ENCODE measurements around the gene GTF2H4.
"Not testable (repeated sequence)": the region's sequence is repeated elsewhere in the genome, so short reads cannot be mapped to it uniquely, and the experiment has no call there.

The GTF2H4 gene

DNA sequence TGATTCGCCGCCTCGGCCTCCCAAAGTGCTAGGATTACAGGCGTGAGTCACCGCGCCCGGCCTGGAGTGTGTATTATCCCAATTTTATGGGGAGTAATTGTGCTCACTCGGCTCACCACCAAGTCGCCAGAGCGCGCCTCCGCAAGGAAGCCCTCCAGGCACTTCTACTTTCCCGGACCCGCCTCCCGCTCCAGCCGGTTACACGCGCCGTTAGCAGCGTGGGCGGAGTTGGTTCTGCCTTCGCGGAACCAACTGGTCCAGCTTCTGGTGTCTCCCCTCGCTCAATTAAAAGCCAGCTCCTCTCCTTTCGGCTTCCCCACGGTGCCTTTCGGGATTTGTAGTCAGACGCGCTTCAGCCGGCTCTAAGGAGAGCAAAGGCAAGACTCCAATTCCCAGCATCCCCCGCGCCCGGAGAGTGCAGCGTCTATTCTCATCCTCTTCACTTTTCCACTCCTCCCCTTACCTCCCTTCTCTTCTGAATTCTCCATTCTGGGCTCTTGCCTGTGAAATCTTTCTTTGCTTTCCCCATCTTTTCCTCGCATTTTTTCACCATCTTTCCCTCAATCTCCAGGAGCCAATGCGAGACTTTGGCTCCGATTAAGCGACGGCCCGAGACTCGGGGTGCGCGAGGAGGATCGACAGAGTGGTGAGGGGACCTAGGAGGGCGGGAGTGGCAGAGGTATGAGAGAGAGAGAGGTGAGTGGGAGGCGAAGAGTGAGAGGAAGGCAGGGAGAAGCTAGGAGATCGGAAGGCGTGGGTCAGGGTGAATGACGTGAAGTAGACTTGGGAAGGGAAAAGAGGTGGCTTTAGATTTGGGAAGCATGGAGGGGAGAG is at the start of gene GTF2H4:
Gene GTF2H4 (plus strand): TSS at position 450 of the 834 bp plus-strand sequence.
- DNase-seq: peak; percentile 94

DNA sequence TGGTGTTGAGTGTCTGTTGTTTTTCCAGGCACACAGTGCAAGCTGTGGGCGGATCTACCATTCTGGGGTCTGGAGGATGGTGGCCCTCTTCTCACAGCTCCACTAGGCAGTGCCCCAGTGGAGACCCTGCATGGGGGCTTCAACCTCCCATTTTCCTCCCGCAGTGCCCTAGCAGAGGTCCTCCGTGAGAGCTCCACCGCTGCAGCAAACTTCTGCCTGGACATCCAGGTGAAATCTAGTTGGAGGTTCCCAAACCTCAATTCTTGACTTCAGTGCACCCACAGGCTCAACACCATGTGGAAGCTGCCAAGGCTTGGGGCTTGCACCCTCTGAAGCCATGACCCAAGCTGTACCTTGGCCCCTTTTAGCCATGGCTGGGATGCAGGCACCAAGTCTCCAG is 48.3 kb upstream of the GTF2H4 start:
- DNase-seq: not testable (repeated sequence)

DNA sequence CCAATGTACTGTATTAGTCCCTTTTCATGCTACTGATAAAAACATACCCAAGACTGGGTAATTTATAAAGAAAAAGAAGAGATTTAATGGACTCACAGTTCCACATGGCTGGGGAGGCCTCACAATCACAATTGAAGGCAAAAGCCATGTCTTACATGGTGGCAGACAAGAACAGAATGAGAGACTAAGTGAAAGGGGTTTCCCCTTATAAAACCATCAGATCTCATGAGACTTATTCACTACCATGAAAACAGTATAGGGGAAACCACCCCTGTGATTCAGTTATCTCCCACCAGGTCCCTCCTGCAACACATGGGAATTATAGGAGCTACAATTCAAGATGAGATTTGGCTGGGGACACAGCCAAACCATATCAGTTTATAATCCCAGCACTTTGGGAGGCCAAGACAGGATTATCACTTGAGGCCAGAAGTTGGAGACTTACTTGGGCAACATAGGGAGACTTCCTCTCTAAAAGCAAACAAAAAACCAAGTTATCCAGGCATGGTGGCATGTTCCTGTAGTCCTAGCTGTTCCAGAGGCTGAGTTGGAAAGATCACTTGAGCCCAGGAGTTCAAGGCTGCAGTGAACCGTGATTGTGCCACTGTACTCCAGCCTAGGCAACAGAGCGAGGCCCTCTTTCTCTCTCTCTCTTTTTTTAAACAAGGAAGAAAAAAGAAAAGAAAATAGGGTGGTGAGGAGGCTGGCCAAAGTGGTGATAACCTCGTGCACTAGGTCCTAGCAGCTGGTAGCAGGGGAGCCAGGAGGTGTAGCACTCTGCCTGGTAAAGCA is 46.6 kb upstream of the GTF2H4 start:
- DNase-seq: no peak

DNA sequence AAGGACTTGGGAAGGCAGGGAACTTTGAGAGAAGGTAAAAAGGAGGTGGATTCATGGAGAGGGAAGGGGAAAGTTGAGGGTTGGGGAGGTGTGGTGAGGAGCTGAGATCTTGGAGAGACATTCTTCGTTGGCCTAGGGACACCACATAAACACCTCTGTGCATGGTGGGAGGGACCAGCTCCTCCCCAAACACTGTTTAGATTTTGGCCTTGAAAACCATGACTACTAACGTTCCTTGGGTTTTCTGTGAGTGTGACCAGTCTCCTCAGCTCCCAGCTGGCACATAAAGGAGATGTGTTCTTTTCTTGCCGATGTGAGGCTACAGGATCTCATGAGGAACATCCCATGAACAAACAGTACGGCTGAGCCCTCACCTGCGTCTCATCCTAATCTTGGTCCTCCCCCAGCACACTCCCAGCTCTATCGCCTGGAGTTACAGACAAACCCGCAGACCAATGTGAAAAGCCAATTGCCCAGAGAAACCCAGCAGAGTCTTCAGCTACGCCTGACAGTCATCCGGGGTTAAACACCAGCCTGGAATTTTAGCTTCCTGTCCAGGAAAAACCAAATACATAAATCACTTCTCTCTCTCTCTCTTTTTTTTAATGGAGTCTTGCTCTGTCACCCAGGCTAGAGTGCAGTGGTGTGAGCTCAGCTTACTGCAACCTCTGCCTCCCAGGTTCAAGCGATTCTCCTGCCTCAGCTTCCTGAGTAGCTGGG is 45.7 kb upstream of the GTF2H4 start:
- no peak for DNase-seq

DNA sequence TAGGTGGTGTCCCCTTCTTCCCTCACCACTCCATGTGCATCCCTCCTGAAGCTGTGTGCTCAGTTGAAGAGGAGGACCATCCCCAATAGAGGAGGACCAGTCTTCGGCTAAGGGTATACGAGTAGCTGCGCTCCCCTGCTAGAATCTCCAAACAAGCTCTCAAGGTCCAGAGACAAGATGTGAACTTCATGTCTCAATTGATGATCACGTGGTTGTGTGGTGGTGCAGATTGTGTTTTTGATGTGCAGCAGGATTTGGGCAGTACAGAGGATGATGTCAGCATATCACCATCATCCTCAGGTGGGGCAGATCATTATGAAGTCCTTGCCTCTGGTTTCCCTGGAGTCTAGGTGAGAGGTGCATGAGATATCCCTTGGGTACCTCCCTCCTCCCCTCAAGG is 43.7 kb upstream of the GTF2H4 start:
- DNase-seq: no peak

DNA sequence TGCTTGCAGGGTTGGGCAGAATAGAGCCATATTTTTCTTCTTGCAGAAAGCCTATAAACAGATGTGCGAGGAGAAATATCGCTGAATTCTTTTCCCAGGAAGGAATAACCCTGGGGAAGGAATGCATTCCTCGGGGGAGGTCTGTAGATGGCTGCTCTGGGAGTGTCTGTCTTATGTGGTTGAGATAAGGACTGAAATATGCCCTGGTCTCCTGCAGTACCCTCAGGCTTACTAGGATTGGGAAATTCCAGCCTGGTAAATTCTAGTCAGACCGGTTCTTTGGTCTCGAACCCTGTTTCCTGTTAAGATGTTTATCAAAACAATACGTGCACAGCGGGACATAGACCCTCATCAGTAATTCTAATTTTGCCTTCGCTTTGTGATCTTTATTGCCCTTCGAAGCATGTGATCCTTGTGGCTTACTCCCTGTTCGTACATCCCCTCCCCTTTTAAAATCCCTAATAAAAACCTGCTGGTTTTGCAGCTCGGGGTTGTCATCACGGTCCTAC is 38.7 kb upstream of the GTF2H4 start:
- not testable (repeated sequence) for DNase-seq

DNA sequence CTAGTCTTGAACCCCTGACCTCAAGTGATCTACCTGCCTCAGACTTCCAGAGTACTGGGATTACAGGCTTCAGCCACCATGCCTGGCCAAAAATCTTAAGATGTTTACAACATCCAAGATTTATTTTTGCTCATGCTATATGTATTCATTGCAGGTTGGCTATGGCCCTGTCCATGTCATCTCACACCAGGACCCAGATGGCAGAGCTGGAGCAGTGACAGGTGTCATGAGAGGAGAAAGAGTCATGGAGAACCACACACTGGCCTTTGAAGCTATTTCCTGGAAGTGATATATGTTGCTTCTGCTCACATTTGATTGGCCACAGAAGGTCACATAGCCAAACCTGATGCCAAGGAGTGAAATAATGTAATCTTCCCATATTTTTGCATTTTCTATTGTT is 37.5 kb upstream of the GTF2H4 start:
- no peak for DNase-seq

DNA sequence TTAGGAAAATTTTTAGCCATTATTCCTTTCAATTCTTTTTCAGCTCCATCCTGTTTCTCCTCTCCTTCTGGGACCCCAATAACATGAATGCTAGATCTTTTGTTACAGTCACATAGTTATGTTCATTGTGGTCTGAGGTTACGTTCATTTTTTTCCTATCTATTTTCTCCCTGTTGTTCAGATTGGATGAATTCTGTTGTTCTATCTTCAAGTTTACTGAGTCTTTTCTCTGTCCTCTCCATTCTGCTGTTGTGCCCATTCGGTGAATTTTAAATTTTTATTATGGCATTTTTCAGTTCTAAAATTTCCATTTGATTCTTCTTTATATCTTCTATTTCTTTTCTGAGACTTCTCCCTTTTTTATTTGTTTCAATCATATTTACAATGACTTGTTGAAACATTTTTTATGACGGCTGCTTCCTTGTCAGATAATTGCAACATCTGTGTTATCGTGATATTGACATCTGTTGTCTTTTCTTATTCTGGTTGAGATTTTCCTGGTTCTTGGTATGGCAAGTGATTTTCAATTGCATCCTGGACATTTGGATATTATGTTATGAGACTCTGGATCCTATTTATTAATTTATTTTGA is 36.3 kb upstream of the GTF2H4 start:
- no peak for DNase-seq

DNA sequence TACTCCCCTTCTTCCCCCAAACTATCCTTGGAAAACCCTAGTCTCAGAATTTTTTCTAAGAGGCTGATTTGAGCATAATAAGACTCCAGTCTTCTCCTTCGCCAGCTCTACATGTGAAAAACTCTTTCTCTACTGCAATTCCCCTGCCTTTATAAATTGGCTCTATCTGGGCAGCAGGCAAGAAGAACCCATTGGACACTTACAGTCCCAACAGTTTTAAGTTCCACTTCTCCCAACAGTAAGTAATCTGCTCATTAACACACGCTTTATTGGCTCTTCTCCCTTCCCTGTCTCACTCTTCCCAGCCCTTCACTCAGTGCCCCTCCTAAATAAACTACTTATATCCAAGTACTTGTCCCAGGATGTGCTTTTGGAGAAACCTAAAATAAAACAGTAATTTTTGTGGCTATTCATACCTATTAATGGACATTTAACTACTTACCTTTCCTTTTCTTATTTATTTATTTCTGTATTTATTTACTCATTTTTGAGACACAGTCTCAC is 34.8 kb upstream of the GTF2H4 start:
- no peak for DNase-seq

DNA sequence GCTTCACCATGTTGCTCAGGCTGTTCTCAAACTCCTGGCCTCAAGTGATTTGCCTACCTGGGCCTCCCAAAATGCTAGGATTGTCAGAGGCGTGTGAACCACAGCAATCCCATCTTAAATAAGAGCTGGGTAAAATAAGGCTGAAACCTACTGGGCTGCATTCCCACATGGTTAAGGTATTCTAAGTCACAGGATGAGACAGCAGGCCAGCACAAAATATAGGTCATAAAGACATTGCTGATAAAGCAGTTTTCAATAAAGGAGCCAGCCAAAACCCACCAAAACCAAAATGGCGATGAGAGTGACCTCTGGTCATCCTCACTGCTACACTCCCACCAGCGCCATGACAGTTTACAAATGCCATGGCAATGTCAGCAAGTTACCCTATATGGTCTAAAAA is 34.2 kb upstream of the GTF2H4 start:
- not testable (repeated sequence) for DNase-seq

DNA sequence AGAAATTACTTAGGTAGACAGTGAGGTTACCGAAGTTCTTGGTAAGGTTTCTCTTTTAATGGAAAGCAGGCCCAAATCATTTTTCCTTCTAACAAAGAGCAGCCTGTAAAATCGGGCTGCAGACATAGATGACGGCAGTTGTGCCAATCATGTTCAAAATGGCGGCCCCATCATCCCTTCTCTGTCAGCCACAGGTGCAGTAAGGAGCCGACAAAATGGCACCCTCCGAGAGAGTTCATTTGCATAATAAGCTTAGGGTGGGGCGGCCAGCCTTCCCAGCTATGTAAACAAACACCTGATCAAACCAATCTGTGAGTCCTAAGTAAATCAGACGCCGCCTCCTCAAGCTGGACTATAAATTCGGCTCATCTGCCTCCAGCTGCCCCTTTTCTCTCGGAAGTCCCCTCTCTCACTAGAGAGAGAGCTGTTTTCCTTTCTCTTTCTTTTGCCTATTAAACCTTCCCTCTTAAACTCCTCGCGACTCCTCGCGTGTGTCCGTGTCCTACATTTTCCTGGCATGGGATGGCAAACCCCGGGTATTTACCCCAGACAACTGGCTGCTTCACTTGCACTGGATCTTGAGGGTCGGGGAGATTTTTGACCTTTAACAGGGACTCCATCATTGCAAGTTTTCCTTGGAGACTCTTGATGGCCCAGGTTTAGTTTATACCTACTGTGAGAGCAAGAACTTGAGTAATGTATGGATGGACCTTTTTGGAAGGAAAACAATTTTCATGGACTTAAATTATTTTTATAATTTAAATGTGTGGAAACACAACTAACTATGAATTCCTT is 32.6 kb upstream of the GTF2H4 start:
- DNase-seq: peak; percentile 80

DNA sequence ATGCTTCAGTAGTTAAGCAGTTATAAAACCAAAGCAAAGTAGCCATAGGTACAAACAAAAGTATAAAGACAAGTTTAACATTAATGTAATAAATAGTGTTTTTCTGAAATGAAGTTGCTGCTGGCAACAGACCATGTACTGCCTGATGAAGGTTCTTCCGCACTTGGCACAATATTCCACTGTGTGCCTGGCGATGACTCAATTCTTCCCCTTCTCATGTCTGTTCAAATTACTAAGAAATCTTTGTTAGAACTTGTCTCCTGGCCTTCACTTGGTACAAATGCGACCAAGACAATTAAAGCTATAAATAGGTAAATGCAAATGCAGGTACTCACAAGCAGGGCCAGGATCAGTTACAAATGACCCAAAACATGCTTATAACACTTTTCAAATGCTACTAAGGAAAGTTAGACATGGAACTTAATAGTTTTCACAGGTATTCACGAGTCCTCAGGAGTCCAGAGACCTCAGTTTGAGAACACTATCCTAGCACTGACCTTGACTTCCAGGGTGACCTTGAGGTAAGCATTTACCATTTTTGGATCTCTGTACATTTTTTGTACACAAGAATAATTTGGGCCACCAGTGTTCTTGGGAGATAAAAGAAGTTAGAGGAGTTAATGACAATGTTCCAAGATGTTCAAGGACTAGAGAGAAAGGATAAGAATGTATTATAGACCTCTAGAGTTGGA is 31.8 kb upstream of the GTF2H4 start:
- no peak for DNase-seq

DNA sequence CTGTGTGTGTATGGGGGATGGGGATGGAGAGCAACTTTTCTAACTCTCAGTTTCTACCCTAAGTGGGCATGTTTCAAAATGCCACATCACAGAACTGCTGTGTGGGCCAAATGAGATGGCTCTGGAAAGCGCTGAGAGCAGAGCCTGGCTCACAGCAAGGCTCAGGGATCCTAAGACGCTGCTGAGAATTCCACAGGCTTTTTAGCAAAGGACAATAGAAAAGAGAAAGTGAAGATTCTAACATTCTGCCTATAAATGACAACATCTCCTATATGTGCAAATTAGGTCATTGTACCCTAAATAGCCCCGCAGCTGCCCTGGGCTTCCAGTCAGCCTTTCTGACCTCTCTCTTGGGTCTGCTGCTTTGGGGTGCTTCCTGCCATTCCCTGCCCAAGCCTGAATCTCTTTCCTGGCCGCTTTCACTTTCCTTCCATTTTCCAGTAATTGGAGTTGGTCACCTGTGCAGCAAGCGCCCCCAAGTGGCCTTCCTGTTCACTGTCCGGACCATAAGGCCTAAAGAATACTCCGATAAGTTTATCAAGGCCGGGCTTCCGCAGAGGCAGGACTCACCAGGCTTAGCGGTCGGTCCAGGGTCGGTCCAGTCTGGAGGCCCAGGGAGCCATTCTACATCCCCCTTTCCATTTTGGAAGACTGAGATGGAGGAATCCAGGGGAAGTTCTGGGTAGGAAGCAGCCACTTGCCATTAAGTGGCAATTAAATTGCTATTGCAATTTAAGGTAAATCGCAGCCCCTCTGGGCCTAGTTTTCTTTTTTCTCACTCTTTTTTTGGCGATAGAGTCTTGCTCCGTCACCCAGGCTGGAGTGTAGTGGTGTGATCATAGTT is 30.4 kb upstream of the GTF2H4 start:
- DNase-seq: peak; percentile 82

DNA sequence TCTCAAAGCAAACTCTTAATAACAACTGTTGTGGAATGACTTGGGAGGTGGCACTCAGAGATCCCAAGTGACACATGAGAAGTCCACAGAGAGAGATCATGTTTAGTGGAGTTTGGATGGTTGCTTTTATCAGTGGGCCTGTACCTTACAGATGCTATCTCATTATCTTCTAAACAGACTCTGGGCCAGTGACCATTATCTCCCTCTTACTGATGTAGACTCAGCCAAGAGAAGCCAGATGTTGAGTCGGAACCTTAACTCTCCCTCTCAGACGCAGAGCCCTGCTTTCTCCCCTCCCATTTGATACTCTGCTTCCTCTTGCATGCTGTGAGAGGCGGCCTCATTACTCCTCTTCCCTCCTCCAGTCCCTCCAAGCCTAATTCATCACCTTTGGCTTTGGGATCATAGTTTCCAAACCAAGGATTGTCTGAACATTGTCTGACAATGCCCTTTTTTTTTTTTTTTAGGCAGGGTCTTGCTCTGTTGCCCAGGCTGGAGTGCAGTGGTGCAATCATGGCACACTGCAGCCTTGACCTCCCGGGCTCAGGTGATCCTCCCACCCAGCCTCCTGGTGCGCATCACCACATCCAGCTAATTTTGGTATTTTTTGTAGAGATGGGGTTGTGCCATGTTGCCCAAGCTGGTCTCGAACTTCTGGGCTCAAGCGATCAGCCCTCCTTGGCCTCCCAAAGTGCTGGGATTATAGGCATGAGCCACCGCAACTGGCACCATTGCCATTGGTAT is 28.2 kb upstream of the GTF2H4 start:
- no peak for DNase-seq

DNA sequence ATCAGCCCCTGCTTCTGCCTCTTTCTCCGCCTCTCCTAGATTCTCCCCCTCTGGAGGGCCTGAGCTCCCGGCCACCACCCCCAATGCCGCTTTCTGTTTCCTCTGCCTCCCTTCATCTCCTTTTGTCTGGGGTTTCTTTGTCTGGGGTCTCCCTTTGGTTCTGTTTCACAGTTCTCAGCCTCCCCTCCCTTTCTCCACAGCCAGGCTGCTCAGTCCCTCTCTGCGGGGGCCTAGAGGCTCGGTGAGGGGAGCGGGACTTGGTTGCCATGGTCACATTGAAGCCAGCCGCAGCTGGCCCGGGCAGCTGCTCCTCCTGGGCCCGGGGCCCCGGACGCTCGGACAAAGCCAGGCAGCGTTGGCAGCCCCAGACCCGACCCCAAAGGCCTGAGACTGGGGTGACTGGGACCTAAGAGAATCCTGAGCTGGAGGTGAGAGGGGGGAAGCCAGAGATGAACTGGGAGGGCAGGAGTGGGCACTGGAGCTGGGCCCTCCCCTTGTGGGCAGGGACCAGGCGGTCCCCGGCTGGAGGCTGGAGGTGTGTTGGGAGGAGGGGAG is 27.2 kb upstream of the GTF2H4 start:
- DNase-seq: no peak

DNA sequence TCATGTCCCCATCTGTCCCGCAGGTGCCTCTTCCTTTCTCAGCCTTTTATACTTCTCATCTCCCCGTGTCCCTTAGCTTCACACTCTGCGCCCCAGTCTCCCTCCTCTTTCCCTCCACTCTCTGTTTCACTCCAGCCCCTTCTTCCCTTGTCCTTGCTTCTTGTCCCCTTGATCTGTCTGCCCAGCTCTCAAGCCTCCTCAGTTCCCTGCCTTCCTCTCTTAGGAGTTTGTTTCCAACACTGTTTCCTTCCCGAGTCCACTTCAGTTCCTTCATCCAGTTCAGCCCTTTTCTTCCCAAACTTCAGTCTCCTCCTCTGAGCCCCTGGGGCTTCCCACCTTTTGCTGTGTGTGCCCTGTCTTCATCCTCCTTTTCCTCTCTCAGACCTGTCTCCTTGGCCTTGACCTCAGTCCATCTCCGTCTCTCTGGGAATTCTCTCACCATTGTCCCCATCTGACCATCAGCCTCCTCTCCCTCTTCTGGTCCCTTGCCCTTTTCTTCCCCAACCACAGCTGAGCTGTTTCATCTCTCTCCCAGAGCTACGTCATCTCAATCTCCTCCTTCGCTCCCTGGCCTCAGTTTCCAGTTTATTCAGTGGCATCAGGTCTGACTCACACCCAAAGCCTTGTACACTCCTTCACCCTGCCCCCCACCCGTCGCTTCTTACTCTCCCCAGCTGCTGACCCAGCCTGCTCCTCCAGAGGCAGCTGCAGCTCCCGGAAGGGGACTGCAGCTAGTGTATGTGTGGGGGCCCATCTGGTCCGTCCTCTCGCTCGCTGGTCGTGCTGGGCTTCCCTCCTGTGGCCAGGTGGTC is 26.4 kb upstream of the GTF2H4 start:
- DNase-seq: no peak

DNA sequence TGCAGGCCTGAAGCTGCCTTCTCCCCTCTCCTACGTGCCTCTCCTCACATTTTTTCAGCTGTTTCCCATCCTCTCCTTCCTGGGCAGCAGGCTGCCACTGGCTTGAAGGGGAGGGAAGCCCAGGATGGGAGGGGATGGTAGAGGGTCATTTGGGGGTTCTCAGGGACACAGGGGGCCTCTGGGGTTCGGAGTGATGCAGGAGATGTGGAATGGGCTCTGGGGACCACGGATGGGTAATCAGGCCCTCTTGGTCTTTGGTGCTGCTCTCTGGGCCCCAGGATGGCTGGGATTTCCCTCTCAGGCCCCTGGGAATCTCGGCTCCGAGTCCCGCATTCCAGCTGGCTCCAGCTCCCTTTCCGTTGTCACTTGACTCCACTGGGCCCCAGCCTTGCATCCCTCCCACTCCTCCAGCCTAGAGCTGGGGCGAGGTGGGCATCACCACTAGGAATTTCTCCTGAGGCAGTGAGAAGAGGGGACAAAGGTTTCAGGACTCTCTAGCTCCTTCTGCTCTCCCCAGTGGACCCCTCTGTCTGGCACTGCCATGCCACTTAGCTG is 25.7 kb upstream of the GTF2H4 start:
- no peak for DNase-seq

Measured in NCI-H526 treated with DMSO at 0.1 percent for 48 hours (cell line).